Transverse colon (tissue), 4 donors: ENCODE data around the gene FIGLA. TPM values are rescaled to one million over a fixed set of nuclear protein-coding genes. Genes with fewer than 3 reads are reported as not detected.

Source experiments
- DNase-seq: peaks from one replicate; pipeline ENCODE4 v3.0.0-alpha.2; 2019
- H3K27ac ChIP-seq, 4 donors: fragments of 200-600 bp; sonication (generic); 2 replicates each; pipeline ENCODE4 v1.5.1; 2016 to 2018; ENCODE audit warnings: inconsistent platforms in 4 of 4
- H3K27me3 ChIP-seq: fragments of 200-600 bp; sonication (generic); 2 replicates; pipeline ENCODE4 v1.5.1; 2017; ENCODE audit warnings: inconsistent platforms
- H3K36me3 ChIP-seq, 4 donors: fragments of 200-600 bp; sonication (generic); 2 replicates each; pipeline ENCODE4 v1.5.1; 2017 to 2019; ENCODE audit warnings: inconsistent platforms in 4 of 4
- H3K4me1 ChIP-seq, 4 donors: fragments of 200-600 bp; sonication (generic); 2 replicates each; pipeline ENCODE4 v1.5.1; 2017 to 2020; ENCODE audit warnings: inconsistent platforms in 4 of 4
- H3K4me3 ChIP-seq, 4 donors: fragments of 200-600 bp; sonication (generic); 1 replicate in 1 of 4; 2 replicates in 3 of 4; pipeline versions ENCODE4 v1.5.1 to v1.6.1; 2017 to 2019; ENCODE audit warnings: inconsistent platforms in 4 of 4
- H3K9me3 ChIP-seq, 2 donors: fragments of 200-600 bp; sonication (generic); 2 replicates each; pipeline ENCODE4 v1.5.1; 2017 to 2019; ENCODE audit warnings: inconsistent platforms in 2 of 2
- EP300 ChIP-seq: sonication (generic); formaldehyde crosslinking; IDR thresholded peaks from one replicate; pipeline ENCODE4 v1.6.1; 2017; ENCODE audit warnings: antibody characterized with exemption, low read depth
- POLR2A ChIP-seq: fragments of 450-650 bp; IDR thresholded peaks from one replicate; pipeline ENCODE4 v1.6.1; 2016; ENCODE audit warnings: antibody characterized with exemption, mild to moderate bottlenecking, moderate library complexity
- POLR2AphosphoS5 ChIP-seq, 3 donors: sonication (generic); formaldehyde crosslinking; IDR thresholded peaks; one replicate each; pipeline ENCODE4 v1.6.1; 2016; ENCODE audit warnings: antibody characterized with exemption in 3 of 3
- WGBS, 2 donors: methylation state at CpG; one replicate each; pipeline ENCODE4 v1.1.5; 2018; ENCODE audit warnings: low coverage in 1 of 2; 5-methylcytosine and 5-hydroxymethylcytosine counted together
- in situ Hi-C, 4 donors: fragments of 200-750 bp; cut with MboI; loops; one replicate each; pipeline versions ENCODE4 v1.15.0 to v1.15.1; 2017; ENCODE audit warnings: low sequenced_read_pairs in 3 of 4, low pct_ligation_motif_present in 1 of 4, low pct_unique_long_range_greater_than_20kb in 1 of 4
- intact Hi-C: fragments of 100-400 bp; cut with DNase I; formaldehyde crosslinking; loops from one replicate; pipeline ENCODE4 v1.15.1; 2023; ENCODE audit warnings: low total_unique reads
- total RNA-seq, 4 donors: library from RNA; depleted of rRNA; stranded (reverse); fragments of >200 nt; gene quantifications; one replicate each; pipeline ENCODE4 v1.1.0, GENCODE V29; 2016
- TF ChIP-seq, protein P1 (sequence below), 5 experiments: fragments of 200-600 bp in 3 of 5; fragments of 450-650 bp in 2 of 5; sonication (generic) in 3 of 5; IDR thresholded peaks; 1 replicate in 2 of 5; 2 replicates in 3 of 5; pipeline ENCODE4 v1.5.1; 2016 to 2017; ENCODE audit warnings: antibody characterized with exemption in 5 of 5, inconsistent platforms in 3 of 5, mild to moderate bottlenecking in 2 of 5, moderate library complexity in 1 of 5

FIGLA gene
- total RNA-seq, 4 donors from 2014 or later, result not detected

DNA sequence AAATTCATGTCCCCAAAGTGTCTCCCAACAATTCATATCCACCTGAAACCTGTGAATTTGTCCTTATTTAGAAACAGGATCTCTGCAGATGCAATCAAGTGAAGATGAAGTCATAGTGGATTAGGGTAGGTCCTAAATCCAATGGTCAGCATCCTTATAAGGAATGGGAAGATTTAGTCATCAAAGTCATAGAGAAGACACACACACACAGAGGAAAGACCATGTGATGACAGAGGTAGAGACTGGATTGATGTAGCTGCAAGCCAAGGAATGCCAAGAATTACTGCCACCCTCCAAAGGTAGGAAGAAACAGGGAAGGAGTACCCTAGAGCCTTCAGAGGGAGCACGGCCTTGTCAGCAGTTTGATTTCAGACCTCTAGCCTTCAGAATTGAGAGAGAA lies 40.1 kb downstream of the FIGLA start:
- no peak for TF ChIP-seq POLR2A
- no peak for TF ChIP-seq POLR2AphosphoS5 (IDR thresholded peaks at IDR 0.05)
- TF ChIP-seq EP300, result no peak
- TF ChIP-seq, protein P1, sequence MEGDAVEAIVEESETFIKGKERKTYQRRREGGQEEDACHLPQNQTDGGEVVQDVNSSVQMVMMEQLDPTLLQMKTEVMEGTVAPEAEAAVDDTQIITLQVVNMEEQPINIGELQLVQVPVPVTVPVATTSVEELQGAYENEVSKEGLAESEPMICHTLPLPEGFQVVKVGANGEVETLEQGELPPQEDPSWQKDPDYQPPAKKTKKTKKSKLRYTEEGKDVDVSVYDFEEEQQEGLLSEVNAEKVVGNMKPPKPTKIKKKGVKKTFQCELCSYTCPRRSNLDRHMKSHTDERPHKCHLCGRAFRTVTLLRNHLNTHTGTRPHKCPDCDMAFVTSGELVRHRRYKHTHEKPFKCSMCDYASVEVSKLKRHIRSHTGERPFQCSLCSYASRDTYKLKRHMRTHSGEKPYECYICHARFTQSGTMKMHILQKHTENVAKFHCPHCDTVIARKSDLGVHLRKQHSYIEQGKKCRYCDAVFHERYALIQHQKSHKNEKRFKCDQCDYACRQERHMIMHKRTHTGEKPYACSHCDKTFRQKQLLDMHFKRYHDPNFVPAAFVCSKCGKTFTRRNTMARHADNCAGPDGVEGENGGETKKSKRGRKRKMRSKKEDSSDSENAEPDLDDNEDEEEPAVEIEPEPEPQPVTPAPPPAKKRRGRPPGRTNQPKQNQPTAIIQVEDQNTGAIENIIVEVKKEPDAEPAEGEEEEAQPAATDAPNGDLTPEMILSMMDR (IDR thresholded peaks at IDR 0.05), result no peak
- intact Hi-C loops, result no loop called here
- no peak overlapping the region for H3K27ac ChIP-seq
- H3K36me3 ChIP-seq, result no peaks in the 10 kb centered on the region
- 79 to 100% methylated on average over 1 of the region's 1 CpG for whole genome bisulfite sequencing, 2 donors
- H3K4me1 ChIP-seq, result no peaks in the 10 kb centered on the region
- H3K27me3 ChIP-seq, result peaks cover 28% of the 10 kb centered on the region
- no peaks in the 10 kb centered on the region for H3K9me3 ChIP-seq
- no peak overlapping the region for H3K4me3 ChIP-seq
- in situ Hi-C loops, result no loop called here
- no peak for DNase-seq

GRCh38 chr2:70748002-70748784 lies 42.2 kb downstream of the FIGLA start:
- 20 to 30% methylated on average over 1 of the region's 1 CpG for WGBS, 2 donors
- TF ChIP-seq POLR2AphosphoS5 (IDR thresholded peaks at IDR 0.05) (no peak), POLR2A (no peak), EP300 (no peak)
- TF ChIP-seq, protein P1 (IDR thresholded peaks at IDR 0.05), result no peak
- Histone ChIP-seq H3K27me3 (peaks cover 22% of the 10 kb centered on the region), H3K36me3 (no peaks in the 10 kb centered on the region), H3K4me1 (no peaks in the 10 kb centered on the region), H3K27ac (no peak overlapping the region), H3K9me3 (no peaks in the 10 kb centered on the region), H3K4me3 (no peak overlapping the region)
- intact Hi-C loops (no loop called here), in situ Hi-C loops (no loop called here)
- DNase-seq, result no peak

GRCh38 chr2:70747284-70747683 lies 43.2 kb downstream of the FIGLA start:
- in situ Hi-C loops (no loop called here), intact Hi-C loops (no loop called here)
- Histone ChIP-seq H3K27ac (no peak overlapping the region), H3K36me3 (no peaks in the 10 kb centered on the region), H3K9me3 (no peaks in the 10 kb centered on the region), H3K4me1 (no peaks in the 10 kb centered on the region), H3K27me3 (peaks cover 13% of the 10 kb centered on the region), H3K4me3 (no peak overlapping the region)
- no peak for DNase-seq
- WGBS, 2 donors, result 91 to 100% methylated on average over 2 to 3 of the region's 3 CpGs
- TF ChIP-seq EP300 (no peak), POLR2AphosphoS5 (IDR thresholded peaks at IDR 0.05) (no peak), POLR2A (no peak)
- TF ChIP-seq, protein P1 (IDR thresholded peaks at IDR 0.05), result no peak

DNA sequence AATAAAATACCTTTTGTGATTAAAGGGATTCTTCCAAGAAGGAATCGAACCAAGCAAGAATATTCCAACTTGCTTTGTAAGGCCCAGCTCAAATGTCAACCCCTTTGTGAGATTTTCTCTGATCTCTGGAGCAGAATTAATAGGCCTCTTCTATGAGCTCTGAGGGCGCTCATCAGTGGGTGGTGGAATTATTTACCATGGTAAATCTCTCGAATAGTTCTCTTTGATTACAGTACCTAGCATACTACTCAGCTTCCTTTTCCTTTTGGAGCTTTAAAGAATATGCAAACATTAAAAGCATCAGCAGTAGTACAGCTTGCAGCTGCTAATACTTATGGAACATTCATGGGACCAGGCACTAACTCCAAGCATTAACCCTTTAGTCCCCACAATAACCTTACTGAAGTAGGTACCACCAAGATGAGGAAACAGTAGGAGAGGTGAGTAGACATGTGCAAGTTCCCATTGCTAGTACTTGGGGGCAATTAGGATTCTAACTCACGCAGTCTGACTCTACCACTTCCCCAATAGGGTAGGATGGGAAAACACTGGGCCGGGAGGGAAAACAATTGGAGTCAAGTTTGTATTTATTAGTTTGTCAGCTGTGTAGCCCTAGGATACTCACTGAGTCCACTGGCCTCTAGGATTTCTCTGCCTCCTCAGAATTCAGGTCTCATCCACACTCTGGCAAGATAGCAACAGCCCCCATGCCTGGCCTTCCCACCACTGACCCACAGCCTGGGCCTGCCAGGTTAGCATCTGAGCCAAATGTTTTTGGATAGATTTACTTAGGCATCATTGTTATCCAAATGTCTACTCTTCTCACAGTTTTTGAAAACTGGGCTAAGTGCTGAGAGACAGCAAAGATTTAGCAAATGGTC lies 44.1 kb downstream of the FIGLA start:
- no peak overlapping the region for H3K4me3 ChIP-seq
- in situ Hi-C loops (no loop called here), intact Hi-C loops (no loop called here)
- H3K27me3 ChIP-seq, result peaks cover 13% of the 10 kb centered on the region
- no peaks in the 10 kb centered on the region for H3K4me1 ChIP-seq
- no peak for TF ChIP-seq POLR2A
- TF ChIP-seq EP300, result no peak
- TF ChIP-seq, protein P1 (IDR thresholded peaks at IDR 0.05), result no peak
- TF ChIP-seq POLR2AphosphoS5 (IDR thresholded peaks at IDR 0.05), result no peak
- WGBS, 2 donors, result 55 to 66% methylated on average over 4 to 5 of the region's 5 CpGs
- H3K27ac ChIP-seq, result no peak overlapping the region
- no peaks in the 10 kb centered on the region for H3K9me3 ChIP-seq
- DNase-seq, result no peak
- no peaks in the 10 kb centered on the region for H3K36me3 ChIP-seq
